ENCODE results near the gene NPHP1.
"Not testable (repeated sequence)": the region's sequence is repeated elsewhere in the genome, so short reads cannot be mapped to it uniquely, and the experiment has no call there.

The NPHP1 gene

DNA sequence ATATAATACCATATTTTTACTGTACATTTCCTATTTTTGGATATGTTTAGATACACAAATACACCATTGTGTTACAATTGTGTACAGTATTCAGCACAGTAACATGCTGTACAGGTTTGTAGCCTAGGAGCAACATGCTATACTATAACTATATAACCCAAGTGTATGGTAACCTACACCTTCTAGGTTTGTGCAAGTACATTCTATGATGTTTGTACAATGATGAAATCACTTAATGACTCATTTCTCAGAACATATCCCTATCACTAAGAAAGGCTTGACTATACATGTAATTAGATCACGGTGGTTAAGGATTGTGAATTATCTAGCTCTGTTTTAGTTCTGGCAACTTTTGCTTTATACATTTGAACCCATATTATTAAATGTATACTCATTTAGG, 31.3 kb downstream of the NPHP1 start:
- TF ChIP-seq CTCF (IDR thresholded peaks at IDR 0.05; ENCODE audit: insufficient read depth, low read depth, low read length, missing control alignments), result no peak
- no peak for DNase-seq (ENCODE audit: low read depth)
- no peak overlapping the region for H3K4me3 ChIP-seq (ENCODE audit: low read depth, low read length)

DNA sequence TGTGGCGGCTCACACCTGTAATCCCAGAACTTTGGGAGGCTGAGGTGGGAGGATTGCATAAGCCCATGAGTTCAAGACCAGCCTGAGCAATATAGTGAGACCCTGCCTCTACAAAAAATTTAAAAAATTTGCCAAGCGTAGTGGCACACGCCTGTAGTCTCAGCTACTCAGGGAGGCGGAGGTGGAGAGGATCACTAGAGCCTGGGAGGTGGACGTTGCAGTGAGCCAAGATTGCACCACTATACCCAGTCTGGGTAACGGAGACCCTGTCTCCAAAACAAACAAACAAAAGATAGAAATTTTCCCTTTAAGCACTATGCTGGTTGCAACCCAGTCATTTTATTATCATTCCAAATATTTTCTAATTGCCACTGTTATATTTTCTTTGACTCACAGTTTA, 32.3 kb downstream of the NPHP1 start:
- DNase-seq (ENCODE audit: low read depth), result no peak
- TF ChIP-seq CTCF (IDR thresholded peaks at IDR 0.05; ENCODE audit: insufficient read depth, low read depth, low read length, missing control alignments), result no peak
- H3K4me3 ChIP-seq (ENCODE audit: low read depth, low read length), result no peak overlapping the region

DNA sequence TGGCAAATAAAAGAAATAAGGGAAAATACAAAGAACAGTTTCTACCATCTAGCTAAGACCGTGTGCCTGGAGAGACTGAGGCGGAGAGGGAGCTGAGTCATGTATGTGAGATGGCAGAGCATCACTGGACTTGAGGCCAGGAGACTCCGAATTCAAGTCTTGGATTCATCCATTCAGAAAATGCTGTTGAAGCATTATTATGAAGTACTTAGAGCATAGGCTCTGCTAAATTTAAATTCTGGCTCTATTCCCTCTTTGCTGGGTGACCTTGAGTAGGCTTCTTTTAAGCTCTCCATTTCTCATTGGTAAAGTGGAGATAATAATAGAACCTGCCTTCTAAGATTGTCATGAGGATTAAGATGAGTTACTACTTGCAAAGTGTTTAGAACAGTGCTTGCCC, 34.7 kb downstream of the NPHP1 start:
- DNase-seq (ENCODE audit: low read depth), result no peak
- no peak overlapping the region for H3K4me3 ChIP-seq (ENCODE audit: low read depth, low read length)

GRCh38 chr2:110167326-110168000, 37.4 kb downstream of the NPHP1 start:
- no peak for DNase-seq (ENCODE audit: low read depth)
- no peak for TF ChIP-seq CTCF (IDR thresholded peaks at IDR 0.05; ENCODE audit: insufficient read depth, low read depth, low read length, missing control alignments)
- no peak overlapping the region for H3K4me3 ChIP-seq (ENCODE audit: low read depth, low read length)

More for the DNA sequence above, 34.7 kb downstream of the NPHP1 start:
- TF ChIP-seq CTCF (IDR thresholded peaks at IDR 0.05; ENCODE audit: insufficient read depth, low read depth, low read length, missing control alignments), result no peak

DNA sequence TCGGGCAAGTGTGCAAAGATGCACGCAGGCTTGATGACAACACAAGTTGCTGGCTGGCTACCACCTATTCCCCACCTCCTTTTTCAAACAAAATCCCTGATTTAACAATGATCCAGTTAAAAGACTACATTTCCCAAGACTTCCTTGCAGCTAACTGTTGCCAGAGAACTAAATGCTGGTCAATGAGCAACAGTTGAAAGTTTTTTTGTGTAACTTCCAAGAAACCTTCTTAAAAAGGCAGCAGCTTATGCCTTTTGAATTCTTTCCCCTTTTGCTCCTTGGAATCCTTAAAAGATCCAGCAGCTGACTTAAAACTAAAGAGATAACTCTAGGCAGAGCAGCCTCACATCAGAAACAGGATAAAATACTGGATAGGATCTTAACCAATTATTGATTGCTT, 38.5 kb downstream of the NPHP1 start:
- no peak for DNase-seq (ENCODE audit: low read depth)
- no peak overlapping the region for H3K4me3 ChIP-seq (ENCODE audit: low read depth, low read length)
- TF ChIP-seq CTCF (IDR thresholded peaks at IDR 0.05; ENCODE audit: insufficient read depth, low read depth, low read length, missing control alignments), result no peak

DNA sequence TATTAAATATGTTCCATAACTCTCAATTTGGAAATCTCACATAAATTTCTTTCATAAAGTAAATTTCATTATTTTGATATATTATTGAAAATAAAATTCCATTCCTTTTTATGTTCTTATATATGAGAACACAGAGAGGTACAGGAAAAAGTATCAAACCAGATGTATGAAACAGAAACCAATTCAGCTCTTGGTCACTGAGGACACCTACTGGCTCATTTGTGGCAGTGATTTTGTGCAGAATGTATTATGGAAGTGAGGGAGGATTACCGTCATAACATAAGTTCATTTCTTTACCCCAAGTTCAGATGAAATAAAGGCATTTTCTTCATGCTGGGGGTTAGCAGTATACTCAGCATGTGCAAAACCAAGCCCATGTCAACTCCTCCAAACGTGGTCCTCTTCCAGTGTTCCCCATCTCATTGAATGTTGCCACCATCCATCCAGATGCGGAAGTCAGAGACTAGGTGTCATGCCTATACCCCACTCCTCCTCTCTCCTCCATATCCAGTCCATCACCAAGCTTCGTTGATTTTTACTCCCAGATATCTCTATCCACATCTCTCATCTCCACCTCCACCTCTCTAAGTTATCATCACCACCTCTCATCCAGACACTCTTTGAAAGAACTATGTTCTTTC, 47.5 kb downstream of the NPHP1 start:
- peak; percentile 54 for DNase-seq (ENCODE audit: low read depth)
- peak; percentile 70 for TF ChIP-seq CTCF (IDR thresholded peaks at IDR 0.05; ENCODE audit: insufficient read depth, low read depth, low read length, missing control alignments)
- no peak overlapping the region for H3K4me3 ChIP-seq (ENCODE audit: low read depth, low read length)

DNA sequence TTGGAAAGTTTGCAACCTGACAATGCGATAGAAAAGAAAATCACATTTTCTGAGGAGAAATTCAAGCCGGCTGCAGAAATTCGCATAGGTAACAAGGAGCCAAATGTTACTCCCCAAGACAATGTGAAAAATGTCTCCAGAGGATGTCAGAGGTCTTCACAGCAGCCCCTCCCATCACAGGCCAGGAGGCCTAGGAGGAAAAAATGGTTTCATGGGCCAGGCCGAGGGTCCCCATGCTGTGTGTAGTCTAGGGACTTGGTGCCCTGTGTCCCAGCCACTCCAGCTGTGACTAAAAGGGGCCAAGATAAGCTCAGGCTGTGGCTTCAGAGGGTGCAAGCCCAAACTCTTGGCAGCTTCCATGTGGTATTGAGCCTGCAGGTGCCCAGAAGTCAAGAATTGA, 50.0 kb downstream of the NPHP1 start:
- H3K4me3 ChIP-seq (ENCODE audit: low read depth, low read length); DNase-seq (ENCODE audit: low read depth): not testable (repeated sequence)

DNA sequence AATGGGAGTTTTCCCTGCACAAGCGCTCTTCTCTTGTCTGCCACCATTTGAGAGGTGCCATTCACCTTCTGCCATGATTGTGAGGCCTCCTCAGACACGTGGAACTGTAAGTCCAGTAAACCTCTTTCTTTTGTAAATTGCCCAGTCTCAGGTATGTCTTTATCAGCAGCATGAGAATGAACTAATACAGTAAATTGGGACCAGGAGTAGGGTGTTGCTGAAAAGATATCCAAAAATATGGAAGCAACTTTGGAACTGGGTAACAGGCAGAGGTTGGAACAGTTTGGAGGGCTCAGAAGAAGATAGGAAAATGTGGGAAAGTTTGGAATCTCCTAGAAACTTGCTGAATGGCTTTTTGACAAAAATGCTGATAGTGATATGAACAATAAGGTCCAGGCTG, 50.6 kb downstream of the NPHP1 start:
- not testable (repeated sequence) for H3K4me3 ChIP-seq (ENCODE audit: low read depth, low read length); DNase-seq (ENCODE audit: low read depth)

Measured in GM12865 (cell line).